GM12878 (cell line): ENCODE results near the gene CREB3L4. TPM values are rescaled to one million over a fixed set of nuclear protein-coding genes. Genes with fewer than 3 reads are reported as not detected.

ENCODE experiments used
- ASH2L ChIP-seq: fragments of 300-600, 200-600 bp; sonication (generic); IDR thresholded peaks from 2 replicates; pipeline ENCODE4 v1.6.1; 2017; ENCODE audit warnings: low read depth, mild to moderate bottlenecking, borderline replicate concordance
- BCLAF1 ChIP-seq: fragments of 450-650 bp; IDR thresholded peaks from 2 replicates; pipeline ENCODE4 v1.6.1; 2017; ENCODE audit warnings: antibody characterized with exemption, mild to moderate bottlenecking, moderate library complexity
- BHLHE40 ChIP-seq, 2 experiments: fragments of 450-650 bp in 1 of 2; IDR thresholded peaks; 2 replicates each; pipeline ENCODE4 v1.6.1; 2011 to 2017; ENCODE audit warnings: low read depth in 2 of 2, borderline replicate concordance in 1 of 2, improper control_type of control experiment in 1 of 2, low read length in 1 of 2, mild to moderate bottlenecking in 1 of 2
- CEBPZ ChIP-seq: fragments of 150-350 bp; IDR thresholded peaks from 2 replicates; pipeline ENCODE4 v1.6.1; 2016; ENCODE audit warnings: low read depth, low read length
- E2F4 ChIP-seq: IDR thresholded peaks from 2 replicates; pipeline ENCODE4 v1.6.1; 2012; ENCODE audit warnings: low read depth, low read length, improper control_type of control experiment
- NR2C2 ChIP-seq: IDR thresholded peaks from 2 replicates; pipeline ENCODE4 v1.6.1; 2011; ENCODE audit warnings: borderline replicate concordance, low read depth; ENCODE audit not compliant: control insufficient read depth, insufficient read length
- RAD21 ChIP-seq: IDR thresholded peaks from 2 replicates; pipeline ENCODE4 v1.6.1; 2011; ENCODE audit warnings: mild to moderate bottlenecking, low read depth, low read length, moderate library complexity; ENCODE audit not compliant: insufficient read depth
- REST ChIP-seq: IDR thresholded peaks from 2 replicates; pipeline ENCODE4 v1.6.1; 2012; ENCODE audit warnings: mild to moderate bottlenecking, low read depth, low read length
- SMAD5 ChIP-seq: IDR thresholded peaks from 2 replicates; pipeline ENCODE4 v1.6.1; 2016; ENCODE audit warnings: antibody characterized with exemption, low read depth
- SUPT20H ChIP-seq: IDR thresholded peaks from 2 replicates; pipeline ENCODE4 v1.6.1; 2011; ENCODE audit warnings: low read depth, mild to moderate bottlenecking, low read length, moderate library complexity, borderline replicate concordance; ENCODE audit not compliant: control insufficient read depth
- SUZ12 ChIP-seq: fragments of 200-600 bp; sonication (generic); IDR thresholded peaks from one replicate; pipeline ENCODE4 v1.6.1; 2018; ENCODE audit warnings: antibody characterized with exemption, mild to moderate bottlenecking; ENCODE audit not compliant: unreplicated experiment
- ZBED1 ChIP-seq: IDR thresholded peaks from 2 replicates; pipeline ENCODE4 v1.6.1; 2016; ENCODE audit warnings: borderline replicate concordance
- ZBTB33 ChIP-seq: fragments of 450-650 bp; IDR thresholded peaks from 2 replicates; pipeline ENCODE4 v1.6.1; 2017; ENCODE audit warnings: mild to moderate bottlenecking
- ZNF274 ChIP-seq: IDR thresholded peaks from one replicate; pipeline ENCODE4 v1.8.0; 2011; ENCODE audit not compliant: insufficient read length, insufficient read depth
- polyA plus RNA-seq, 11 experiments: library from polyadenylated mRNA; depleted of rRNA in 4 of 11; unstranded in 6 of 11; stranded (reverse) in 5 of 11; fragments of >200 nt; fragmentation: Nextera tagmentation in 4 of 11; fragmentation: Illumina TruSeq in 1 of 11; extraction: Ambion mirVana in 4 of 11; extraction: Trizol in 1 of 11; gene quantifications; 1 replicate in 1 of 11; 2 replicates in 10 of 11; pipeline versions ENCODE4 v1.2.1 to v1.2.3, GENCODE V29; 2011 to 2016; ENCODE audit warnings: inconsistent platforms in 2 of 11, missing spikeins in 2 of 11, low read depth in 1 of 11
- total RNA-seq, 4 experiments: library from RNA; depleted of rRNA in 3 of 4; stranded (reverse); fragments of >200 nt in 3 of 4; fragmentation: Illumina TruSeq in 1 of 4; extraction: Trizol in 1 of 4; gene quantifications; 2 replicates each; pipeline versions ENCODE4 v1.2.1 to v1.2.3, GENCODE V29; 2013 to 2021

CREB3L4 gene
- total and polyA plus RNA-seq, 10 of the 15 experiments (the other 5 are each of a cell fraction or from before 2014, with no cell fraction given): 9.7 to 14.0 (median 12.1) TPM

- no peak for TF ChIP-seq ZBTB33
- TF ChIP-seq NR2C2: no peak
- 0 out of 2 replicates have a peak, but pooled peaks have one; percentile 35 for TF ChIP-seq REST
- TF ChIP-seq ZNF274: no peak
- TF ChIP-seq ASH2L: no peak
- no peak for TF ChIP-seq SUZ12
- peak; percentile 62; the same call in 1 of the 2 replicates for TF ChIP-seq ZBED1
- TF ChIP-seq E2F4: no peak
- 0 out of 2 replicates have a peak, but pooled peaks have one; percentile 59 for TF ChIP-seq BCLAF1
- TF ChIP-seq SUPT20H: no peak
- TF ChIP-seq CEBPZ: no peak
- no peak for TF ChIP-seq RAD21
- TF ChIP-seq BHLHE40 (IDR thresholded peaks at IDR 0.05; ENCODE audit: borderline replicate concordance in 1 of 2, low read depth in 2 of 2, low read length in 1 of 2): peak; percentile 92 to 97
- peak; percentile 47; the same call in 1 of the 2 replicates for TF ChIP-seq SMAD5
These were observed 21.7 kb upstream of the CREB3L4 start (continued) for GRCh38 chr1:153945795-153946621.
